ENCODE data around the gene TRIM71. TPM values are rescaled to one million over a fixed set of nuclear protein-coding genes. Genes with fewer than 3 reads are reported as not detected.
A peak's percentile ranks its signal among the peaks of the same experiment; 100 is the strongest.
"Not testable (repeated sequence)": the region's sequence is repeated elsewhere in the genome, so short reads cannot be mapped to it uniquely, and the experiment has no call there.

TRIM71 gene
- total RNA-seq, 2 donors from 2014 or later = not detected

DNA sequence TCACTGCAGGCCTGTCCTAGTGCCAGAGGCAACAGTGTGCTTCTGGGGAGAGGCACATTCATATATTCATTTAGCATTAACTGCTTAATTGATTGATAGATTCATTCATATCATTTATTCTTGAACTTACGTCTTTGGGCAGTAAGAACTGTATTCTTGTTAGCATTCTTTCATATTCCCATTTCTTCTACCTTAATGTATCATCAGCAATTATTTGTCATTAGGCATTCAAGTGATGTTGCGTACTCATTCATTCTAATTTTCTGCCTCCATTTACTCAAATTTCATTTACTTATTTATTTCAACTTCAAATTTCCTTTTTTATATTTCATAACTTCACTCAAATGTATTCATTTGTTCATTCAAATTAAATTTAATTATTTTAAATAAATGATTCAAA, 102.1 kb downstream of the TRIM71 start:
- Histone ChIP-seq H3K9me3 (no peaks in the 10 kb centered on the region), H3K36me3 (no peaks in the 10 kb centered on the region), H3K27ac (no peak overlapping the region), H3K4me1 (ENCODE audit: control insufficient read depth in 1 of 2, low read depth in 2 of 2) (no peaks in the 10 kb centered on the region), H3K4me3 (no peak overlapping the region), H3K27me3 (replicated peaks; ENCODE audit: insufficient read depth) (no peaks in the 10 kb centered on the region)
- ATAC-seq (ENCODE audit: insufficient number of reproducible peaks, low FRiP score, low read depth) (no peak), DNase-seq (ENCODE audit: low spot score) (no peak)
- TF ChIP-seq, protein P1, sequence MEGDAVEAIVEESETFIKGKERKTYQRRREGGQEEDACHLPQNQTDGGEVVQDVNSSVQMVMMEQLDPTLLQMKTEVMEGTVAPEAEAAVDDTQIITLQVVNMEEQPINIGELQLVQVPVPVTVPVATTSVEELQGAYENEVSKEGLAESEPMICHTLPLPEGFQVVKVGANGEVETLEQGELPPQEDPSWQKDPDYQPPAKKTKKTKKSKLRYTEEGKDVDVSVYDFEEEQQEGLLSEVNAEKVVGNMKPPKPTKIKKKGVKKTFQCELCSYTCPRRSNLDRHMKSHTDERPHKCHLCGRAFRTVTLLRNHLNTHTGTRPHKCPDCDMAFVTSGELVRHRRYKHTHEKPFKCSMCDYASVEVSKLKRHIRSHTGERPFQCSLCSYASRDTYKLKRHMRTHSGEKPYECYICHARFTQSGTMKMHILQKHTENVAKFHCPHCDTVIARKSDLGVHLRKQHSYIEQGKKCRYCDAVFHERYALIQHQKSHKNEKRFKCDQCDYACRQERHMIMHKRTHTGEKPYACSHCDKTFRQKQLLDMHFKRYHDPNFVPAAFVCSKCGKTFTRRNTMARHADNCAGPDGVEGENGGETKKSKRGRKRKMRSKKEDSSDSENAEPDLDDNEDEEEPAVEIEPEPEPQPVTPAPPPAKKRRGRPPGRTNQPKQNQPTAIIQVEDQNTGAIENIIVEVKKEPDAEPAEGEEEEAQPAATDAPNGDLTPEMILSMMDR (IDR thresholded peaks at IDR 0.05) = no peak

GRCh38 chr3:32922078-32922477, 104.3 kb downstream of the TRIM71 start:
- Histone ChIP-seq H3K27me3 (replicated peaks; ENCODE audit: insufficient read depth) (no peaks in the 10 kb centered on the region), H3K9me3 (no peaks in the 10 kb centered on the region), H3K27ac (no peak overlapping the region), H3K36me3 (no peaks in the 10 kb centered on the region), H3K4me1 (ENCODE audit: control insufficient read depth in 1 of 2, low read depth in 2 of 2) (no peaks in the 10 kb centered on the region), H3K4me3 (no peak overlapping the region)
- TF ChIP-seq, protein P1 (IDR thresholded peaks at IDR 0.05) = no peak
- DNase-seq (ENCODE audit: low spot score) (no peak), ATAC-seq (ENCODE audit: insufficient number of reproducible peaks, low FRiP score, low read depth) (no peak)

DNA sequence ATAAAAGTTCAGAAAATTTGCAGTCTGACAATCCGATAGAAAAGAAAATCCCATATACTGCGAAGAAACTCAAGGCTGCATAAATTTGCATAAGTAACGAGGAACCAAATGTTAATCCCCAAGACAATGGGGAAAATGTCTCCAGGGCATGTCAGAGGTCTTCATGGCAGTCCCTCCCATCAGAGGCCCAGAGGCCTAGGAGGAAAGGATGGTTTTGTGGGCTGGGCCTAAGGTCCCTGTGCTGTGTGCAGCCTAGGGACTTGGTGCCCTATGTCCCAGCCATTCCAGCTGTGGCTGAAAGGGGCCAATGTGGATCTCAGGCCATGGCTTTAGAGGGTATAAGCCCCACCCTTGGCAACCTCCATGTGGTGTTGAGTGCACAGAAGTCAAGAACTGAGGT, 112.4 kb downstream of the TRIM71 start:
- Histone ChIP-seq H3K36me3 (no peaks in the 10 kb centered on the region), H3K9me3 (no peaks in the 10 kb centered on the region), H3K27ac (no peak overlapping the region), H3K4me1 (ENCODE audit: control insufficient read depth in 1 of 2, low read depth in 2 of 2) (no peaks in the 10 kb centered on the region), H3K4me3 (no peak overlapping the region), H3K27me3 (replicated peaks; ENCODE audit: insufficient read depth) (no peaks in the 10 kb centered on the region)
- ATAC-seq (ENCODE audit: insufficient number of reproducible peaks, low FRiP score, low read depth) = no peak
- TF ChIP-seq, protein P1 (IDR thresholded peaks at IDR 0.05) = no peak
- no peak for DNase-seq (ENCODE audit: low spot score)

DNA sequence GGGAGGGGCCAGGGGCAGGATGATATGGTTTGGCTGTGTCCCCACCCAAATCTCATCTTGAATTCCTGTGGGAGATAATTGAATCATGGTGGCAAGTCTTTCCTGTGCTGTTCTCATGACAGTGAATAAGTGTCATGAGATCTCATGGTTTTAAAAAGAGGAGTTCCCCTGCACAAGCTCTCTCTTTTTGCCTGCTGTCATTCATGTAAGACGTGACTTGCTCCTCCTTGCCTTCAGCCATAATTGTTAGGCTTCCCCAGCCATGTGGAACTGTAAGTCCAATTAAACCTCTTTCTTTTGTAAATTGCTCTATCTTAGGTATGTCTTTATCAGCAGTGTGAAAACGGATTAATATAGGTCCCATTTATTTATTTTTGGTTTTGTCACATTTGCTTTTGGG, 113.5 kb downstream of the TRIM71 start:
- H3K27me3 ChIP-seq (replicated peaks; ENCODE audit: insufficient read depth) = not testable (repeated sequence)

GRCh38 chr3:32934150-32934742, 116.4 kb downstream of the TRIM71 start:
- DNase-seq (ENCODE audit: low spot score) (no peak), ATAC-seq (ENCODE audit: insufficient number of reproducible peaks, low FRiP score, low read depth) (no peak)
- no peaks in the 10 kb centered on the region for H3K27me3 ChIP-seq (replicated peaks; ENCODE audit: insufficient read depth)
- H3K4me1 ChIP-seq (ENCODE audit: control insufficient read depth in 1 of 2, low read depth in 2 of 2) = no peaks in the 10 kb centered on the region
- H3K36me3 ChIP-seq = no peaks in the 10 kb centered on the region
- H3K9me3 ChIP-seq = no peaks in the 10 kb centered on the region
- no peak overlapping the region for H3K27ac ChIP-seq
- no peak overlapping the region for H3K4me3 ChIP-seq
- TF ChIP-seq, protein P1 (IDR thresholded peaks at IDR 0.05) = peak; percentile 36

More for the DNA sequence above, 113.5 kb downstream of the TRIM71 start:
- ATAC-seq (ENCODE audit: insufficient number of reproducible peaks, low FRiP score, low read depth); DNase-seq (ENCODE audit: low spot score); H3K9me3 ChIP-seq; H3K4me3 ChIP-seq; H3K4me1 ChIP-seq (ENCODE audit: control insufficient read depth in 1 of 2, low read depth in 2 of 2); H3K36me3 ChIP-seq; H3K27ac ChIP-seq: not testable (repeated sequence)

- no peaks in the 10 kb centered on the region for H3K36me3 ChIP-seq
- TF ChIP-seq, protein P1 (IDR thresholded peaks at IDR 0.05) = no peak
- no peak for DNase-seq (ENCODE audit: low spot score)
- H3K27me3 ChIP-seq (replicated peaks; ENCODE audit: insufficient read depth) = no peaks in the 10 kb centered on the region
- no peaks in the 10 kb centered on the region for H3K4me1 ChIP-seq (ENCODE audit: control insufficient read depth in 1 of 2, low read depth in 2 of 2)
- H3K9me3 ChIP-seq = no peaks in the 10 kb centered on the region
- ATAC-seq (ENCODE audit: insufficient number of reproducible peaks, low FRiP score, low read depth) = no peak
- H3K4me3 ChIP-seq = no peak overlapping the region
- no peak overlapping the region for H3K27ac ChIP-seq
Measured at GRCh38 chr3:32937331-32937730, 119.5 kb downstream of the TRIM71 start.

GRCh38 chr3:32939531-32940284, 121.9 kb downstream of the TRIM71 start:
- ATAC-seq (ENCODE audit: insufficient number of reproducible peaks, low FRiP score, low read depth); H3K27ac ChIP-seq: not testable (repeated sequence)

More at GRCh38 chr3:32939531-32940284, 121.9 kb downstream of the TRIM71 start:
- H3K36me3 ChIP-seq; H3K4me3 ChIP-seq; H3K9me3 ChIP-seq; H3K4me1 ChIP-seq (ENCODE audit: control insufficient read depth in 1 of 2, low read depth in 2 of 2); DNase-seq (ENCODE audit: low spot score); H3K27me3 ChIP-seq (replicated peaks; ENCODE audit: insufficient read depth): not testable (repeated sequence)
